H1 (cell line): ENCODE results near the gene NCAPD2. TPM values are rescaled to one million over a fixed set of nuclear protein-coding genes. Genes with fewer than 3 reads are reported as not detected.

Experiments
- CTCF ChIA-PET: fragments of 300-600 bp; sonication (Branson Sonifier 250); formaldehyde crosslinking; loops from one replicate; lab custom pipeline; 2021; ENCODE audit not compliant: partially characterized antibody; lab: Charles Lee
- POLR2A ChIA-PET: fragments of 300-600 bp; sonication (Branson Sonifier 250); formaldehyde crosslinking; loops from one replicate; lab custom pipeline; 2021; ENCODE audit warnings: inconsistent platforms; ENCODE audit not compliant: partially characterized antibody; lab: Charles Lee
- DNase-seq, 2 experiments: peaks; one replicate each; pipeline versions ENCODE4 v3.0.0 to v3.0.0-alpha.2; 2010 to 2022; ENCODE audit warnings: low spot score in 2 of 2, low read depth in 1 of 2, mixed read lengths in 1 of 2
- FAIRE-seq: peaks from 2 replicates; lab custom pipeline; 2011; peaks lifted over from hg19 to GRCh38; lab: Jason Lieb, UNC
- H2AFZ ChIP-seq: 2 replicates; pipeline ENCODE4 v1.8.1; 2012; ENCODE audit warnings: low read length, inconsistent platforms
- H2AK5ac ChIP-seq: 2 replicates; pipeline ENCODE4 v1.6.1; 2013; ENCODE audit warnings: low read depth, low read length
- H2BK120ac ChIP-seq: replicated peaks from 2 replicates; pipeline ENCODE3; 2013; ENCODE audit warnings: low read depth, low read length, inconsistent platforms
- H2BK12ac ChIP-seq: 2 replicates; pipeline ENCODE4 v1.6.1; 2013; ENCODE audit warnings: low read depth, low read length
- H2BK15ac ChIP-seq: 2 replicates; pipeline ENCODE4 v1.6.1; 2013; ENCODE audit warnings: low read length
- H2BK20ac ChIP-seq: 2 replicates; pipeline ENCODE4 v1.6.1; 2013; ENCODE audit warnings: low read length
- H2BK5ac ChIP-seq: 2 replicates; pipeline ENCODE4 v1.6.1; 2013; ENCODE audit warnings: low read depth, low read length
- H3K14ac ChIP-seq: 2 replicates; pipeline ENCODE4 v1.6.1; 2013; ENCODE audit warnings: inconsistent platforms; ENCODE audit not compliant: insufficient read length
- H3K18ac ChIP-seq: 2 replicates; pipeline ENCODE4 v1.6.1; 2013; ENCODE audit warnings: low read length; ENCODE audit errors: extremely low read depth
- H3K23ac ChIP-seq: 2 replicates; pipeline ENCODE4 v1.6.1; 2013; ENCODE audit warnings: inconsistent platforms; ENCODE audit not compliant: insufficient read length
- H3K23me2 ChIP-seq: 2 replicates; pipeline ENCODE4 v1.6.1; 2013; ENCODE audit warnings: low read depth, low read length
- H3K27ac ChIP-seq: 2 replicates; pipeline ENCODE4 v1.6.1; 2011; ENCODE audit warnings: low read depth, low read length, inconsistent platforms
- H3K27me3 ChIP-seq, 4 experiments: replicated peaks in 1 of 4; 1 replicate in 1 of 4; 2 replicates in 3 of 4; pipeline versions ENCODE4 v1.6.1 to v1.8.1; 2011 to 2013; ENCODE audit warnings: low read length in 3 of 4, mild to moderate bottlenecking in 3 of 4, inconsistent platforms in 2 of 4, mixed read lengths in 2 of 4, moderate library complexity in 1 of 4; ENCODE audit not compliant: control insufficient read depth in 3 of 4, insufficient read depth in 3 of 4; ENCODE audit errors: extremely low read depth in 1 of 4
- H3K36me3 ChIP-seq, 4 experiments: 2 replicates each; pipeline versions ENCODE4 v1.6.1 to v1.8.1; 2011 to 2013; ENCODE audit warnings: mild to moderate bottlenecking in 4 of 4, low read length in 3 of 4, moderate library complexity in 2 of 4, control low read depth in 1 of 4, inconsistent platforms in 1 of 4; ENCODE audit not compliant: insufficient read depth in 4 of 4, control insufficient read depth in 2 of 4
- H3K4ac ChIP-seq: replicated peaks from 2 replicates; pipeline ENCODE3; 2013; ENCODE audit warnings: low read length, low read depth, mixed read lengths, inconsistent platforms; ENCODE audit not compliant: insufficient read length
- H3K4me1 ChIP-seq, 4 experiments: replicated peaks in 1 of 4; 1 replicate in 1 of 4; 2 replicates in 3 of 4; pipeline versions ENCODE4 v1.6.1 to v1.8.1; 2011 to 2013; ENCODE audit warnings: low read length in 3 of 4, inconsistent platforms in 2 of 4, mixed read lengths in 1 of 4; ENCODE audit not compliant: insufficient read depth in 4 of 4, control insufficient read depth in 3 of 4
- H3K4me2 ChIP-seq, 2 experiments: 2 replicates each; pipeline versions ENCODE4 v1.6.1 to v1.8.1; 2011 to 2013; ENCODE audit warnings: low read depth in 2 of 2, low read length in 2 of 2, control low read depth in 1 of 2, inconsistent platforms in 1 of 2, mild to moderate bottlenecking in 1 of 2; ENCODE audit not compliant: insufficient read depth in 1 of 2
- H3K4me3 ChIP-seq, 4 experiments: fragments of 200-600, 300-600 bp in 1 of 4; sonication (generic), shearing (Covaris generic), sonication (Bioruptor Twin) in 1 of 4; 2 replicates each; pipeline versions ENCODE4 v1.5.1 to v1.8.1; 2011 to 2016; ENCODE audit warnings: low read length in 4 of 4, low read depth in 3 of 4, control low read depth in 2 of 4, inconsistent platforms in 2 of 4, mild to moderate bottlenecking in 2 of 4, mixed read lengths in 1 of 4, moderate library complexity in 1 of 4; ENCODE audit not compliant: insufficient read depth in 2 of 4; ENCODE audit errors: extremely low read depth in 1 of 4
- H3K56ac ChIP-seq: replicated peaks from 2 replicates; pipeline ENCODE3; 2013; ENCODE audit warnings: low read depth, mild to moderate bottlenecking, mixed read lengths, low read length, inconsistent platforms; ENCODE audit not compliant: insufficient read length
- H3K79me1 ChIP-seq: 2 replicates; pipeline ENCODE4 v1.6.1; 2013; ENCODE audit warnings: low read depth, low read length, control low read depth
- H3K79me2 ChIP-seq, 2 experiments: 2 replicates each; pipeline versions ENCODE4 v1.6.1 to v1.8.1; 2012 to 2013; ENCODE audit warnings: low read length in 2 of 2, mild to moderate bottlenecking in 2 of 2, inconsistent platforms in 1 of 2; ENCODE audit not compliant: insufficient read depth in 2 of 2, control insufficient read depth in 1 of 2
- H3K9ac ChIP-seq, 4 experiments: replicated peaks in 1 of 4; 1 replicate in 1 of 4; 2 replicates in 3 of 4; pipeline versions ENCODE4 v1.6.1 to v1.8.1; 2011 to 2013; ENCODE audit warnings: low read depth in 3 of 4, low read length in 3 of 4, control low read depth in 2 of 4, mild to moderate bottlenecking in 2 of 4, moderate library complexity in 2 of 4, inconsistent platforms in 1 of 4; ENCODE audit errors: extremely low read depth in 1 of 4
- H3K9me3 ChIP-seq, 2 experiments: 2 replicates each; pipeline versions ENCODE4 v1.6.1 to v1.8.1; 2012 to 2013; ENCODE audit warnings: mild to moderate bottlenecking in 2 of 2, moderate library complexity in 2 of 2, control low read depth in 1 of 2, inconsistent platforms in 1 of 2, low read depth in 1 of 2, low read length in 1 of 2, mixed read lengths in 1 of 2; ENCODE audit not compliant: insufficient read depth in 2 of 2
- H4K20me1 ChIP-seq, 2 experiments: replicated peaks in 1 of 2; 2 replicates each; pipeline versions ENCODE3 to v1.8.1; 2011 to 2013; ENCODE audit warnings: inconsistent platforms in 2 of 2, low read length in 2 of 2, mild to moderate bottlenecking in 1 of 2; ENCODE audit not compliant: insufficient read depth in 2 of 2, control insufficient read depth in 1 of 2
- H4K5ac ChIP-seq: 2 replicates; pipeline ENCODE4 v1.6.1; 2013; ENCODE audit warnings: low read length, low read depth, mixed read lengths, inconsistent platforms; ENCODE audit not compliant: insufficient read length
- H4K8ac ChIP-seq: 2 replicates; pipeline ENCODE4 v1.8.0; 2013; ENCODE audit warnings: mild to moderate bottlenecking, moderate library complexity, low read length, inconsistent platforms; ENCODE audit not compliant: insufficient read depth; ENCODE audit errors: extremely low read depth
- H4K91ac ChIP-seq: replicated peaks from 2 replicates; pipeline ENCODE3; 2013; ENCODE audit warnings: low read length, mixed read lengths, inconsistent platforms; ENCODE audit not compliant: insufficient read length
- ATF3 ChIP-seq: IDR thresholded peaks from 2 replicates; pipeline ENCODE4 v1.6.1; 2011; ENCODE audit warnings: low read depth, mild to moderate bottlenecking, low read length; ENCODE audit not compliant: insufficient read depth
- BCL11A ChIP-seq, 2 experiments: IDR thresholded peaks; one replicate each; pipeline ENCODE4 v1.6.1; 2011; ENCODE audit warnings: low read depth in 2 of 2, low read length in 2 of 2, mild to moderate bottlenecking in 2 of 2
- BRCA1 ChIP-seq: IDR thresholded peaks from 2 replicates; pipeline ENCODE4 v1.6.1; 2012; ENCODE audit warnings: low read depth, low read length, improper control_type of control experiment
- CHD2 ChIP-seq: IDR thresholded peaks from 2 replicates; pipeline ENCODE4 v1.6.1; 2012; ENCODE audit warnings: low read length, improper control_type of control experiment
- EZH2 ChIP-seq: fragments of 200-600 bp; sonication (generic); IDR thresholded peaks from 2 replicates; pipeline ENCODE4 v1.7.1; 2012; ENCODE audit warnings: low read depth, mild to moderate bottlenecking, moderate library complexity, low read length, inconsistent platforms; ENCODE audit not compliant: severe bottlenecking
- KDM4A ChIP-seq: IDR thresholded peaks from one replicate; pipeline ENCODE4 v1.7.1; 2012; ENCODE audit warnings: low read depth, mild to moderate bottlenecking, moderate library complexity, low read length, inconsistent platforms; ENCODE audit not compliant: severe bottlenecking
- SAP30 ChIP-seq: fragments of 300-600 bp; sonication (generic); IDR thresholded peaks from 2 replicates; pipeline ENCODE4 v1.7.1; 2012; ENCODE audit warnings: low read length, moderate library complexity, mild to moderate bottlenecking, inconsistent platforms; ENCODE audit not compliant: insufficient read depth, insufficient replicate concordance
- SIN3A ChIP-seq, 2 experiments: IDR thresholded peaks in 1 of 2; conservative IDR thresholded peaks in 1 of 2; 2 replicates each; pipeline ENCODE4 v1.6.1; 2011 to 2012; ENCODE audit warnings: low read length in 2 of 2, improper control_type of control experiment in 1 of 2, low read depth in 1 of 2, mild to moderate bottlenecking in 1 of 2
- SP2 ChIP-seq: IDR thresholded peaks from 2 replicates; pipeline ENCODE4 v1.6.1; 2012; ENCODE audit warnings: mild to moderate bottlenecking, low read length, inconsistent platforms
- SRF ChIP-seq: IDR thresholded peaks from 2 replicates; pipeline ENCODE4 v1.6.1; 2011; ENCODE audit warnings: mild to moderate bottlenecking, low read depth, low read length, moderate library complexity
- TEAD4 ChIP-seq: IDR thresholded peaks from 2 replicates; pipeline ENCODE4 v1.6.1; 2012; ENCODE audit warnings: low read depth, low read length, inconsistent platforms, mixed read lengths
- WGBS, 2 experiments: shearing (Covaris generic) in 1 of 2; methylation state at CpG; one replicate each; pipeline versions ENCODE4 v1.1.6 to v1.1.7; 2013 to 2015; ENCODE audit warnings: low lambda C conversion rate in 2 of 2, mixed read lengths in 2 of 2, inconsistent platforms in 1 of 2, low coverage in 1 of 2, missing lambda C conversion rate in 1 of 2; ENCODE audit not compliant: insufficient replicate concordance in 2 of 2, insufficient coverage in 1 of 2, insufficient read length in 1 of 2; ENCODE audit errors: extremely low coverage in 1 of 2, missing lambda C conversion rate in 1 of 2; 5-methylcytosine and 5-hydroxymethylcytosine counted together
- polyA plus RNA-seq, 7 experiments: library from polyadenylated mRNA; depleted of rRNA in 3 of 7; stranded (reverse) in 5 of 7; unstranded in 2 of 7; fragments of >200 nt in 5 of 7; fragments of 200-250 nt in 2 of 7; gene quantifications; 1 replicate in 5 of 7; 2 replicates in 1 of 7; 4 replicates in 1 of 7; pipeline versions ENCODE4 v1.2.1 to v1.2.3, GENCODE V29; 2011 to 2013; ENCODE audit warnings: missing spikeins in 2 of 7, mixed read lengths in 2 of 7
- total RNA-seq: library from RNA; stranded (reverse); fragmentation: NEBNext Ultra II Directional; extraction: Animal tissue kit (Norgen Biotek cat#: 25700); gene quantifications from 2 replicates; pipeline ENCODE4 v1.2.1, GENCODE V29; 2021

The NCAPD2 gene
- total and polyA plus RNA-seq, 2 of the 8 experiments (the other 6 are each of a cell fraction or from before 2014, with no cell fraction given) = 55.8 to 132 TPM

GRCh38 chr12:6508087-6508486 is 14.2 kb downstream of the NCAPD2 start:
- H3K23ac ChIP-seq = no peak overlapping the region
- H3K56ac ChIP-seq = no peak overlapping the region
- H3K9me3 ChIP-seq = no peaks in the 10 kb centered on the region
- H3K4me3 ChIP-seq = no peak overlapping the region
- H3K79me2 ChIP-seq = peaks cover 0 to 26% of the 10 kb centered on the region in 2 experiments; a peak in 2 of 4 replicates
- 0 out of 2 replicates have a peak overlapping the region, but pooled peaks have one; percentile 60 for H2AK5ac ChIP-seq
- no peak overlapping the region for H2BK12ac ChIP-seq
- H3K79me1 ChIP-seq = peaks cover 5% of the 10 kb centered on the region
- no peak overlapping the region for H3K14ac ChIP-seq
- ChIA-PET CTCF (interaction anchor here (0.7 to 1.4 kb wide), 4 partner anchors 11 to 84 kb away, joined by 3 to 6 read pairs (median 4); no protein-coding TSS in a partner anchor), POLR2A (interaction anchor here (0.7 to 5.9 kb wide), 11 partner anchors 9 to 132 kb away, joined by 3 to 37 read pairs (median 5); partner anchors contain the start of genes GAPDH, SCNN1A and VAMP1)
- FAIRE-seq = no peak
- H2BK5ac ChIP-seq = no peak overlapping the region; the same call in 1 of the 2 replicates
- H3K18ac ChIP-seq = no peak overlapping the region
- peaks cover 3 to 7% (median 5%) of the 10 kb centered on the region in 4 experiments; a peak in 4 of 7 replicates for H3K4me1 ChIP-seq
- H3K9ac ChIP-seq = no peak overlapping the region
- H2BK20ac ChIP-seq = 0 out of 2 replicates have a peak overlapping the region, but pooled peaks have one; percentile 27
- no peak overlapping the region for H4K5ac ChIP-seq
- peaks cover 19 to 47% (median 37%) of the 10 kb centered on the region in 4 experiments for H3K36me3 ChIP-seq
- no peak for TF ChIP-seq SP2
- TF ChIP-seq SAP30 = no peak
- TF ChIP-seq SIN3A (conservative IDR thresholded peaks at IDR 0.05 in 1 of 2, IDR thresholded peaks at IDR 0.05 in 1 of 2; ENCODE audit: low read depth in 1 of 2, low read length in 2 of 2) = no peak
- no peak for TF ChIP-seq CHD2
- no peak for TF ChIP-seq KDM4A
- TF ChIP-seq EZH2 = no peak
- TF ChIP-seq ATF3 = no peak
- TF ChIP-seq TEAD4 = no peak
- no peak for TF ChIP-seq BRCA1
- TF ChIP-seq SRF = no peak
- TF ChIP-seq BCL11A (IDR thresholded peaks at IDR 0.05; ENCODE audit: low read depth in 2 of 2, low read length in 2 of 2) = no peak
- no peak for DNase-seq
- no peak overlapping the region for H4K91ac ChIP-seq
- H4K8ac ChIP-seq = no peak overlapping the region
- peaks cover 0 to 2% of the 10 kb centered on the region in 2 experiments for H4K20me1 ChIP-seq
- H3K27me3 ChIP-seq = no peaks in the 10 kb centered on the region
- H2BK15ac ChIP-seq = no peak overlapping the region
- H3K4ac ChIP-seq = no peak overlapping the region
- H2AFZ ChIP-seq = no peak overlapping the region
- no peak overlapping the region; the same call in 1 of the 2 replicates for H3K27ac ChIP-seq
- H2BK120ac ChIP-seq = no peak overlapping the region
- WGBS, 2 experiments = 82% methylated on average over 7 of the region's 7 CpGs; no CpG with 5 or more reads in 1 of the 2 experiments
- no peak overlapping the region; a peak in 1 of 4 replicates for H3K4me2 ChIP-seq
- no peaks in the 10 kb centered on the region for H3K23me2 ChIP-seq
